Pulmonary artery endothelial cell (primary cell): ENCODE measurements around the gene CPA1. TPM values are rescaled to one million over a fixed set of nuclear protein-coding genes. Genes with fewer than 3 reads are reported as not detected.

ENCODE experiments used
- DNase-seq: peaks from one replicate; pipeline ENCODE4 v3.0.0-alpha.2; 2011; ENCODE audit warnings: low read depth, low spot score
- total RNA-seq: library from RNA; depleted of rRNA; stranded (reverse); fragments of >200 nt; gene quantifications from 2 replicates; pipeline ENCODE4 v1.2.3, GENCODE V29; 2014

The CPA1 gene
- total RNA-seq, 1 donor from 2014 or later: not detected

- no peak for DNase-seq
These were observed 14.3 kb downstream of the CPA1 start for GRCh38 chr7:130394421-130395195.

GRCh38 chr7:130395421-130395820, 15.1 kb downstream of the CPA1 start:
- no peak for DNase-seq

- DNase-seq: no peak
These were observed 15.8 kb downstream of the CPA1 start for GRCh38 chr7:130396109-130396508.

- DNase-seq: no peak
These were observed 16.9 kb downstream of the CPA1 start for GRCh38 chr7:130397051-130397757.

- no peak for DNase-seq
These were observed 17.4 kb downstream of the CPA1 start for GRCh38 chr7:130397758-130398073.

- DNase-seq: no peak
These were observed 18.3 kb downstream of the CPA1 start for GRCh38 chr7:130398526-130399090.

- DNase-seq: no peak
These were observed 19.9 kb downstream of the CPA1 start for GRCh38 chr7:130400120-130400572.

- DNase-seq: no peak
These were observed 20.8 kb downstream of the CPA1 start for GRCh38 chr7:130401101-130401500.

- DNase-seq: no peak
These were observed 21.3 kb downstream of the CPA1 start for GRCh38 chr7:130401578-130401977.

- DNase-seq: no peak
These were observed 24.7 kb downstream of the CPA1 start for GRCh38 chr7:130405003-130405402.

- no peak for DNase-seq
These were observed 28.9 kb downstream of the CPA1 start for GRCh38 chr7:130409067-130409711.

- no peak for DNase-seq
These were observed 29.4 kb downstream of the CPA1 start for GRCh38 chr7:130409712-130410072.

- DNase-seq: no peak
These were observed 30.7 kb downstream of the CPA1 start for GRCh38 chr7:130410868-130411541.

GRCh38 chr7:130413201-130413600, 32.9 kb downstream of the CPA1 start:
- no peak for DNase-seq

GRCh38 chr7:130415006-130415405, 34.7 kb downstream of the CPA1 start:
- DNase-seq: no peak

GRCh38 chr7:130417213-130417612, 36.9 kb downstream of the CPA1 start:
- DNase-seq: no peak

- DNase-seq: no peak
These were observed 38.0 kb downstream of the CPA1 start for GRCh38 chr7:130418306-130418705.

- DNase-seq: no peak
These were observed 39.4 kb downstream of the CPA1 start for GRCh38 chr7:130419658-130420057.

GRCh38 chr7:130420943-130421578, 40.8 kb downstream of the CPA1 start:
- DNase-seq: peak; percentile 40

- no peak for DNase-seq
These were observed 41.4 kb downstream of the CPA1 start for GRCh38 chr7:130421684-130422083.

GRCh38 chr7:130423501-130424037, 43.3 kb downstream of the CPA1 start:
- DNase-seq: no peak
